HepG2 (cell line): Measurements from ENCODE around the gene GPX7. TPM values are rescaled to one million over a fixed set of nuclear protein-coding genes. Genes with fewer than 3 reads are reported as not detected.

Experiments
- ATAC-seq: fragments of 200-7000 bp; cut with Tn5 transposase; 3 replicates; pipeline ENCODE4 v1.9.1; 2020; ENCODE audit warnings: mild to moderate bottlenecking, moderate library complexity
- BruUV-seq: library from RNA; stranded (reverse); fragments of 400-500 nt; replicated peaks from 2 replicates; lab custom pipeline; 2021; lab: Mats Ljungman, UMichigan
- CTCF ChIA-PET: fragments of 300-600 bp; formaldehyde crosslinking; extraction: SDS; loops from one replicate; lab custom pipeline; 2021; ENCODE audit warnings: low total read pairs, inconsistent platforms, low intra/inter-chr PET ratio; lab: Yijun Ruan, JAX
- POLR2A ChIA-PET: fragments of 350-600 bp; sonication (Branson Sonifier 250); formaldehyde crosslinking; loops from one replicate; lab custom pipeline; 2020; ENCODE audit warnings: antibody characterized with exemption, inconsistent platforms; lab: Yijun Ruan, JAX
- DNase-seq: peaks from one replicate; pipeline ENCODE4 v3.0.0-alpha.2; 2015; ENCODE audit warnings: low spot score
- FAIRE-seq: peaks from 3 replicates; lab custom pipeline; 2011; peaks lifted over from hg19 to GRCh38; lab: Jason Lieb, UNC
- H2AFZ ChIP-seq: one replicate; pipeline ENCODE4 v1.6.1; 2011; ENCODE audit warnings: low read length, inconsistent platforms
- H3K27ac ChIP-seq: fragments of 300-600 bp; 3 replicates; pipeline ENCODE4 v1.8.0; 2011; ENCODE audit warnings: mixed run types, mild to moderate bottlenecking, mixed read lengths, low read length, inconsistent platforms; ENCODE audit not compliant: insufficient read depth; ENCODE audit errors: extremely low read length
- H3K27me3 ChIP-seq, 2 experiments: fragments of 200-600 bp in 1 of 2; 2 replicates in 1 of 2; 3 replicates in 1 of 2; pipeline versions ENCODE4 v1.6.0 to v1.8.0; 2011; ENCODE audit warnings: low read length in 2 of 2, mild to moderate bottlenecking in 2 of 2, moderate library complexity in 2 of 2, inconsistent platforms in 1 of 2; ENCODE audit not compliant: insufficient read depth in 2 of 2, control insufficient read depth in 1 of 2
- H3K36me3 ChIP-seq, 2 experiments: fragments of 200-600 bp in 1 of 2; replicated peaks in 1 of 2; 2 replicates in 1 of 2; 3 replicates in 1 of 2; pipeline versions ENCODE4 v1.5.1 to v1.8.0; 2011; ENCODE audit warnings: low read length in 2 of 2, inconsistent platforms in 1 of 2; ENCODE audit not compliant: insufficient read depth in 2 of 2, control insufficient read depth in 1 of 2
- H3K4me1 ChIP-seq: 2 replicates; pipeline ENCODE4 v1.5.1; 2012; ENCODE audit warnings: low read length, inconsistent platforms; ENCODE audit not compliant: insufficient read depth
- H3K4me2 ChIP-seq: 2 replicates; pipeline ENCODE4 v1.6.0; 2011; ENCODE audit warnings: low read depth, low read length, inconsistent platforms
- H3K4me3 ChIP-seq, 3 experiments: fragments of 200-600 bp in 1 of 3; sonication (generic), shearing (Covaris generic) in 1 of 3; replicated peaks in 1 of 3; 2 replicates each; pipeline ENCODE4 v1.5.1; 2011 to 2016; ENCODE audit warnings: low read length in 3 of 3, inconsistent platforms in 2 of 3, low read depth in 2 of 3, mild to moderate bottlenecking in 2 of 3, control low read depth in 1 of 3, mixed read lengths in 1 of 3; ENCODE audit not compliant: insufficient read depth in 1 of 3
- H3K79me2 ChIP-seq: one replicate; pipeline ENCODE4 v1.6.1; 2011; ENCODE audit warnings: low read length, inconsistent platforms; ENCODE audit not compliant: insufficient read depth
- H3K9ac ChIP-seq: 2 replicates; pipeline ENCODE4 v1.6.0; 2011; ENCODE audit warnings: mild to moderate bottlenecking, low read depth, low read length, inconsistent platforms; ENCODE audit not compliant: insufficient read depth
- H3K9me3 ChIP-seq: 2 replicates; pipeline ENCODE4 v1.5.1; 2012; ENCODE audit warnings: mild to moderate bottlenecking, low read length
- H4K20me1 ChIP-seq: 2 replicates; pipeline ENCODE4 v1.6.0; 2011; ENCODE audit warnings: inconsistent platforms, mild to moderate bottlenecking, low read length, moderate library complexity; ENCODE audit not compliant: insufficient read depth
- FIP1L1 ChIP-seq: fragments of 200-400 bp; formaldehyde crosslinking; IDR thresholded peaks from 2 replicates; pipeline ENCODE4 v1.6.1; 2018; ENCODE audit warnings: low read depth, mild to moderate bottlenecking, low read length, moderate library complexity, borderline replicate concordance; ENCODE audit not compliant: insufficient read depth
- KLF15 ChIP-seq: sonication (generic); formaldehyde crosslinking; IDR thresholded peaks from 2 replicates; pipeline ENCODE4 v1.8.1; 2023; ENCODE audit warnings: borderline replicate concordance, mild to moderate bottlenecking, inconsistent platforms, missing genetic modification reagents, mixed read lengths
- ZC3H13 ChIP-seq: sonication (generic); formaldehyde crosslinking; IDR thresholded peaks from 2 replicates; pipeline ENCODE4 v1.8.1; 2023; ENCODE audit warnings: mild to moderate bottlenecking, missing genetic modification reagents, moderate library complexity
- ZFP41 ChIP-seq: sonication (generic); formaldehyde crosslinking; IDR thresholded peaks from 2 replicates; pipeline ENCODE4 v1.4.0; 2020; ENCODE audit warnings: mild to moderate bottlenecking, missing genetic modification reagents, borderline replicate concordance
- WGBS: methylation state at CpG from one replicate; pipeline ENCODE4 v1.1.6; 2017; ENCODE audit warnings: low lambda C conversion rate; 5-methylcytosine and 5-hydroxymethylcytosine counted together
- in situ Hi-C: cut with HindIII; loops from 2 replicates; pipeline ENCODE4 v1.10.0; 2017; ENCODE audit warnings: low pct_unique_long_range_greater_than_20kb; ENCODE audit not compliant: extremely low pct_ligation_motif_present
- intact Hi-C: fragments of 100-400 bp; cut with micrococcal nuclease; formaldehyde crosslinking; loops from one replicate; pipeline ENCODE4 v1.10.0; 2022; ENCODE audit not compliant: unreplicated experiment
- polyA plus RNA-seq, 8 experiments: library from polyadenylated mRNA; depleted of rRNA in 3 of 8; stranded (reverse) in 7 of 8; unstranded in 1 of 8; fragments of >200 nt; fragmentation: Illumina TruSeq in 4 of 8; extraction: Trizol in 4 of 8; gene quantifications; 2 replicates each; pipeline versions ENCODE4 v1.2.1 to v1.2.3, GENCODE V29; 2011 to 2016; ENCODE audit warnings: low read depth in 4 of 8, missing spikeins in 1 of 8, mixed read lengths in 1 of 8; ENCODE audit not compliant: insufficient read depth in 1 of 8
- total RNA-seq, 5 experiments: library from RNA; depleted of rRNA; stranded (reverse); fragments of >200 nt; fragmentation: Illumina TruSeq; extraction: Trizol; gene quantifications; 2 replicates each; pipeline ENCODE4 v1.2.3, GENCODE V29; 2016; ENCODE audit warnings: low read depth in 1 of 5
- TF ChIP-seq, protein P1 (sequence below): sonication (generic); formaldehyde crosslinking; IDR thresholded peaks from 2 replicates; pipeline ENCODE4 v1.4.0; 2020; ENCODE audit warnings: low read depth, mild to moderate bottlenecking, missing genetic modification reagents
- TF ChIP-seq, protein P2 (sequence below): sonication (generic); formaldehyde crosslinking; IDR thresholded peaks from 2 replicates; pipeline ENCODE4 v1.4.0; 2020; ENCODE audit warnings: missing genetic modification reagents
- TF ChIP-seq, protein P3 (sequence below): IDR thresholded peaks from 2 replicates; pipeline ENCODE4 v1.6.1; 2012; ENCODE audit warnings: low read depth, low read length, improper control_type of control experiment
- TF ChIP-seq, protein P4 (sequence below): sonication (generic); formaldehyde crosslinking; conservative IDR thresholded peaks from 2 replicates; pipeline ENCODE4 v1.8.0; 2022; ENCODE audit warnings: missing genetic modification reagents
- TF ChIP-seq, protein P5 (sequence below): sonication (generic); formaldehyde crosslinking; IDR thresholded peaks from 2 replicates; pipeline ENCODE4 v1.5.0; 2020; ENCODE audit warnings: missing genetic modification reagents
- TF ChIP-seq, protein P6 (sequence below): sonication (generic); formaldehyde crosslinking; IDR thresholded peaks from 2 replicates; pipeline ENCODE4 v1.4.0; 2020; ENCODE audit warnings: mild to moderate bottlenecking, missing genetic modification reagents
- TF ChIP-seq, protein P7 (sequence below): sonication (generic); formaldehyde crosslinking; IDR thresholded peaks from 2 replicates; pipeline ENCODE4 v1.8.0; 2022; ENCODE audit warnings: low read depth, missing genetic modification reagents

GPX7 gene
- total and polyA plus RNA-seq, 2 of the 13 experiments (the other 11 are each of a cell fraction or from before 2014, with no cell fraction given): 14.1 to 16.2 TPM

DNA sequence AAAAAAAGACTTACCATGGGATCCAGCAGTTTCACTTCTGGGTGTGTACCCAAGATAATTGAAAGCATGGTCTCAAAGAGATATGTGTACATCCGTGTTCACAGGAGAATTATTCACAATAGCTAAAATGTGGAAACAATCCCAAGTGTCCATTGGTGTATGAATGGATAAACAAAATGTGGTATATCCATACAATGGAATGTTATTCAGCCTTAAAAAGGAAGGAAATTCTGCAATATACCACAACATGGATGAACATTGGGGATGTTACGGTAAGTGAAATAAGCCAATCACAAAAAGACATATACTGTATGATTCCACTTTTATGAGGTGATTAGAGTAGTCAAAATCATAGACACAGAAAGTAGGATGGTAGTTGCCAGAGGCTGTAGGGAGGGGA lies 42.3 kb upstream of the GPX7 start:
- Histone ChIP-seq H3K4me2 (no peak overlapping the region), H3K27me3 (0 out of 5 replicates have a peak, but pooled peaks cover 0 to 2% of the 10 kb centered on the region in 2 experiments), H3K36me3 (no peaks in the 10 kb centered on the region), H2AFZ (no peak overlapping the region), H3K9ac (no peak overlapping the region), H3K27ac (no peak overlapping the region), H4K20me1 (no peaks in the 10 kb centered on the region), H3K4me3 (no peak overlapping the region), H3K4me1 (peaks cover 3% of the 10 kb centered on the region), H3K9me3 (no peaks in the 10 kb centered on the region), H3K79me2 (no peaks in the 10 kb centered on the region)
- no peak for ATAC-seq
- no TSS peak for BruUV-seq
- in situ Hi-C loops (no loop called here), intact Hi-C loops (loop anchor here (10.0 kb wide), 1 partner anchor 585 kb away; the partner anchor contains the start of gene SLC1A7)
- ChIA-PET CTCF (no interaction called here), POLR2A (interaction anchor here (0.6 kb wide), 1 partner anchor 74 kb away, joined by 3 read pairs; no protein-coding TSS in a partner anchor)
- no peak for FAIRE-seq
- no peak for DNase-seq
- 71% methylated on average over 2 of the region's 2 CpGs for whole genome bisulfite sequencing
- TF ChIP-seq, protein P1, sequence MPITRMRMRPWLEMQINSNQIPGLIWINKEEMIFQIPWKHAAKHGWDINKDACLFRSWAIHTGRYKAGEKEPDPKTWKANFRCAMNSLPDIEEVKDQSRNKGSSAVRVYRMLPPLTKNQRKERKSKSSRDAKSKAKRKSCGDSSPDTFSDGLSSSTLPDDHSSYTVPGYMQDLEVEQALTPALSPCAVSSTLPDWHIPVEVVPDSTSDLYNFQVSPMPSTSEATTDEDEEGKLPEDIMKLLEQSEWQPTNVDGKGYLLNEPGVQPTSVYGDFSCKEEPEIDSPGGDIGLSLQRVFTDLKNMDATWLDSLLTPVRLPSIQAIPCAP (CRISPR knock-in tag): no peak
- TF ChIP-seq, protein P2, sequence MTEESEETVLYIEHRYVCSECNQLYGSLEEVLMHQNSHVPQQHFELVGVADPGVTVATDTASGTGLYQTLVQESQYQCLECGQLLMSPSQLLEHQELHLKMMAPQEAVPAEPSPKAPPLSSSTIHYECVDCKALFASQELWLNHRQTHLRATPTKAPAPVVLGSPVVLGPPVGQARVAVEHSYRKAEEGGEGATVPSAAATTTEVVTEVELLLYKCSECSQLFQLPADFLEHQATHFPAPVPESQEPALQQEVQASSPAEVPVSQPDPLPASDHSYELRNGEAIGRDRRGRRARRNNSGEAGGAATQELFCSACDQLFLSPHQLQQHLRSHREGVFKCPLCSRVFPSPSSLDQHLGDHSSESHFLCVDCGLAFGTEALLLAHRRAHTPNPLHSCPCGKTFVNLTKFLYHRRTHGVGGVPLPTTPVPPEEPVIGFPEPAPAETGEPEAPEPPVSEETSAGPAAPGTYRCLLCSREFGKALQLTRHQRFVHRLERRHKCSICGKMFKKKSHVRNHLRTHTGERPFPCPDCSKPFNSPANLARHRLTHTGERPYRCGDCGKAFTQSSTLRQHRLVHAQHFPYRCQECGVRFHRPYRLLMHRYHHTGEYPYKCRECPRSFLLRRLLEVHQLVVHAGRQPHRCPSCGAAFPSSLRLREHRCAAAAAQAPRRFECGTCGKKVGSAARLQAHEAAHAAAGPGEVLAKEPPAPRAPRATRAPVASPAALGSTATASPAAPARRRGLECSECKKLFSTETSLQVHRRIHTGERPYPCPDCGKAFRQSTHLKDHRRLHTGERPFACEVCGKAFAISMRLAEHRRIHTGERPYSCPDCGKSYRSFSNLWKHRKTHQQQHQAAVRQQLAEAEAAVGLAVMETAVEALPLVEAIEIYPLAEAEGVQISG: no peak
- TF ChIP-seq, protein P3, sequence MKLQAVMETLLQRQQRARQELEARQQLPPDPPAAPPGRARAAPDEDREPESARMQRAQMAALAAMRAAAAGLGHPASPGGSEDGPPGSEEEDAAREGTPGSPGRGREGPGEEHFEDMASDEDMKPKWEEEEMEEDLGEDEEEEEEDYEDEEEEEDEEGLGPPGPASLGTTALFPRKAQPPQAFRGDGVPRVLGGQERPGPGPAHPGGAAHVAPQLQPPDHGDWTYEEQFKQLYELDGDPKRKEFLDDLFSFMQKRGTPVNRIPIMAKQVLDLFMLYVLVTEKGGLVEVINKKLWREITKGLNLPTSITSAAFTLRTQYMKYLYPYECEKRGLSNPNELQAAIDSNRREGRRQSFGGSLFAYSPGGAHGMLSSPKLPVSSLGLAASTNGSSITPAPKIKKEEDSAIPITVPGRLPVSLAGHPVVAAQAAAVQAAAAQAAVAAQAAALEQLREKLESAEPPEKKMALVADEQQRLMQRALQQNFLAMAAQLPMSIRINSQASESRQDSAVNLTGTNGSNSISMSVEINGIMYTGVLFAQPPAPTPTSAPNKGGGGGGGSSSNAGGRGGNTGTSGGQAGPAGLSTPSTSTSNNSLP: no peak
- TF ChIP-seq FIP1L1 (no peak), ZC3H13 (CRISPR knock-in tag) (no peak), ZFP41 (CRISPR knock-in tag) (no peak), KLF15 (no peak)
- TF ChIP-seq, protein P4, sequence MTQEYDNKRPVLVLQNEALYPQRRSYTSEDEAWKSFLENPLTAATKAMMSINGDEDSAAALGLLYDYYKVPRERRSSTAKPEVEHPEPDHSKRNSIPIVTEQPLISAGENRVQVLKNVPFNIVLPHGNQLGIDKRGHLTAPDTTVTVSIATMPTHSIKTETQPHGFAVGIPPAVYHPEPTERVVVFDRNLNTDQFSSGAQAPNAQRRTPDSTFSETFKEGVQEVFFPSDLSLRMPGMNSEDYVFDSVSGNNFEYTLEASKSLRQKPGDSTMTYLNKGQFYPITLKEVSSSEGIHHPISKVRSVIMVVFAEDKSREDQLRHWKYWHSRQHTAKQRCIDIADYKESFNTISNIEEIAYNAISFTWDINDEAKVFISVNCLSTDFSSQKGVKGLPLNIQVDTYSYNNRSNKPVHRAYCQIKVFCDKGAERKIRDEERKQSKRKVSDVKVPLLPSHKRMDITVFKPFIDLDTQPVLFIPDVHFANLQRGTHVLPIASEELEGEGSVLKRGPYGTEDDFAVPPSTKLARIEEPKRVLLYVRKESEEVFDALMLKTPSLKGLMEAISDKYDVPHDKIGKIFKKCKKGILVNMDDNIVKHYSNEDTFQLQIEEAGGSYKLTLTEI (CRISPR knock-in tag): no peak
- TF ChIP-seq, protein P5, sequence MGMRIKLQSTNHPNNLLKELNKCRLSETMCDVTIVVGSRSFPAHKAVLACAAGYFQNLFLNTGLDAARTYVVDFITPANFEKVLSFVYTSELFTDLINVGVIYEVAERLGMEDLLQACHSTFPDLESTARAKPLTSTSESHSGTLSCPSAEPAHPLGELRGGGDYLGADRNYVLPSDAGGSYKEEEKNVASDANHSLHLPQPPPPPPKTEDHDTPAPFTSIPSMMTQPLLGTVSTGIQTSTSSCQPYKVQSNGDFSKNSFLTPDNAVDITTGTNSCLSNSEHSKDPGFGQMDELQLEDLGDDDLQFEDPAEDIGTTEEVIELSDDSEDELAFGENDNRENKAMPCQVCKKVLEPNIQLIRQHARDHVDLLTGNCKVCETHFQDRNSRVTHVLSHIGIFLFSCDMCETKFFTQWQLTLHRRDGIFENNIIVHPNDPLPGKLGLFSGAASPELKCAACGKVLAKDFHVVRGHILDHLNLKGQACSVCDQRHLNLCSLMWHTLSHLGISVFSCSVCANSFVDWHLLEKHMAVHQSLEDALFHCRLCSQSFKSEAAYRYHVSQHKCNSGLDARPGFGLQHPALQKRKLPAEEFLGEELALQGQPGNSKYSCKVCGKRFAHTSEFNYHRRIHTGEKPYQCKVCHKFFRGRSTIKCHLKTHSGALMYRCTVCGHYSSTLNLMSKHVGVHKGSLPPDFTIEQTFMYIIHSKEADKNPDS (CRISPR knock-in tag): no peak
- TF ChIP-seq, protein P6, sequence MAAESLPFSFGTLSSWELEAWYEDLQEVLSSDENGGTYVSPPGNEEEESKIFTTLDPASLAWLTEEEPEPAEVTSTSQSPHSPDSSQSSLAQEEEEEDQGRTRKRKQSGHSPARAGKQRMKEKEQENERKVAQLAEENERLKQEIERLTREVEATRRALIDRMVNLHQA (CRISPR knock-in tag): no peak
- TF ChIP-seq, protein P7, sequence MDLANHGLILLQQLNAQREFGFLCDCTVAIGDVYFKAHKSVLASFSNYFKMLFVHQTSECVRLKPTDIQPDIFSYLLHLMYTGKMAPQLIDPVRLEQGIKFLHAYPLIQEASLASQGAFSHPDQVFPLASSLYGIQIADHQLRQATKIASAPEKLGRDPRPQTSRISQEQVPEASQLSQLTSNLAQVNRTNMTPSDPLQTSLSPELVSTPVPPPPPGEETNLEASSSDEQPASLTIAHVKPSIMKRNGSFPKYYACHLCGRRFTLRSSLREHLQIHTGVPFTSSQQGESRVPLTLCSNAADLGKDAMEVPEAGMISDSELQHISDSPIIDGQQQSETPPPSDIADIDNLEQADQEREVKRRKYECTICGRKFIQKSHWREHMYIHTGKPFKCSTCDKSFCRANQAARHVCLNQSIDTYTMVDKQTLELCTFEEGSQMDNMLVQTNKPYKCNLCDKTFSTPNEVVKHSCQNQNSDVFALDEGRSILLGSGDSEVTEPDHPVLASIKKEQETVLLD (CRISPR knock-in tag): no peak
